ENCODE results near the gene KMT2D.
A peak's percentile ranks its signal among the peaks of the same experiment; 100 is the strongest.
"Not testable (repeated sequence)": the region's sequence is repeated elsewhere in the genome, so short reads cannot be mapped to it uniquely, and the experiment has no call there.

KMT2D gene

DNA sequence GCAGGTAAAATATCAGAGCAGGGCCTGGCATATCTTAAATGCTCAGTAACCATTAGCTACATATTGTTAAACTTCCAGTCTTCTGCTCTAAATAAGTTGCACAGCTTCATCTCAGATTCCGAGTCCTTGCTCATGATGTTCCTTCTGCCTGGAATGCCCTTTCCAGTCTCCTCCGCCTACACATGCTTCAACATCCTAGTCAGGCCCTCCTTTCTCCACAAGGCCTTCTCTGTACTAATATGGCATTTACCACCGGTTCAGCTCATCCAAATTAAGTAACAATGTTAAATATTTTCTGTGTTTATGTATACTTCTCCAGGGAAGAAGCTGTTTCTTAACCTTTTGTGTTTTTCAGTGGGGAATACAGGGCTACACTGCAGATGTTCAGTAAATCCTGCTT is 25.5 kb upstream of the KMT2D start:
- DNase-seq: no peak

DNA sequence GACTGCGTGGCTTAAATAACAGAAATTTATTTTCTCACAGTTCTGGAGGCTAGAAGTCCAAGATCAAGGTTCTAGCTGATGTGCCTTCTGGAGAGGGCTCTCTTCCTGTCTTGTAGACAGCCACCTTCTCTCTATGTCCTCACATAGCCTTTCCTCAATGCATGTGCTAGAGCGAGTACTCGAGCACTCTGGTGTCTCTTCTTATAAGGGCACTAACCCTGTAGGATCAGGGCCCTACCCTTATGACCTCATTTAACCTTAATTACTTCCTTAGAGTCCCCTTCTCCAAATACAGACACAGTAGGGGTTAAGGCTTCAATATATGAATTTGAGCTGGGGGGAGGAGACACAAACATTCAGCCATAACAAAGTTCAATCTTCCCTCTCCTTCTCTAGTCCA is 23.8 kb upstream of the KMT2D start:
- no peak for DNase-seq

GRCh38 chr12:49079793-49080192 is 19.2 kb upstream of the KMT2D start:
- no peak for DNase-seq

GRCh38 chr12:49070971-49071370 is 10.4 kb upstream of the KMT2D start:
- DNase-seq: no peak

- DNase-seq: peak; percentile 97
Observed at GRCh38 chr12:49069507-49070346, 9.1 kb upstream of the KMT2D start, which contains the start of gene RHEBL1. RHEBL1 (minus strand) TSS chr12:49069979; CDS start chr12:49069785, 194 bp downstream.

GRCh38 chr12:49068879-49069506 is 8.4 kb upstream of the KMT2D start:
- DNase-seq: no peak

DNA sequence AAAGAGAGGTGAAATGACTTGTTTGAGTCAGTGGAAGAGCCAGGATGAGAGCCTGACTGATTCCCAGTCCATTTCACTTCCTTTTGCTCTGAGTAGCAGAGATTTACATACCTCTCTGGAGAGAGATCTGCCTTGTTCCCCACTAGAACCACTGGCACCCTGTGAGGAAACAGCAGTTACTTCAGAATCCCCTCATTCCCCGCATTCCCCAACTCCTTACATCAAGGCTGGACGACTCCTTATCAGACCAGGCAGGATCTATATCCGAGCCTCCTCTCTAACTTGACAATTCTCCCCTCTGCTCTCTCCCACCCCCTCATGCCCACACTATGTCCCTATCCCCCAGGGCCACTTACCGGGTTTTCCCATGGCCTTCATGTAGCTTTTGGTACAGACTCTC is 5.5 kb upstream of the KMT2D start:
- DNase-seq: no peak

- no peak for DNase-seq
Observed at GRCh38 chr12:49064767-49065152, 4.2 kb upstream of the KMT2D start.

DNA sequence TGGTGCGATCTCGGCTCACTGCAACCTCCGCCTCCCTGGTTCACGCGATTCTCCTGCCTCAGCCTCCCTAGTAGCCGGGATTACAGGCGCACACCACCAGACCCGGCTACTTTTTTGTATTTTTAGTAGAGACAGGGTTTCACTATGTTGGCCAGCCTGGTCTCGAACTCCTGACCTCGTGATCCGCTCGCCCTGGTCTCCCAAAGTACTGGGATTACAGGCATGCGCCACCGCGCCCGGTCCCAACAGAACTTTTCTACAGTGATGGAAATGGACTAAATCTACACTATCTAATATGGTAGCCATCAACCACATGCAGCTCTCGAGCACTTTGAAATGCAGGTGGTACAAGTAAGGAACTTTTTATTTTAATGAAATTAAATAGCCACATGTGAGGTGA is 1.3 kb upstream of the KMT2D start:
- not testable (repeated sequence) for DNase-seq

DNA sequence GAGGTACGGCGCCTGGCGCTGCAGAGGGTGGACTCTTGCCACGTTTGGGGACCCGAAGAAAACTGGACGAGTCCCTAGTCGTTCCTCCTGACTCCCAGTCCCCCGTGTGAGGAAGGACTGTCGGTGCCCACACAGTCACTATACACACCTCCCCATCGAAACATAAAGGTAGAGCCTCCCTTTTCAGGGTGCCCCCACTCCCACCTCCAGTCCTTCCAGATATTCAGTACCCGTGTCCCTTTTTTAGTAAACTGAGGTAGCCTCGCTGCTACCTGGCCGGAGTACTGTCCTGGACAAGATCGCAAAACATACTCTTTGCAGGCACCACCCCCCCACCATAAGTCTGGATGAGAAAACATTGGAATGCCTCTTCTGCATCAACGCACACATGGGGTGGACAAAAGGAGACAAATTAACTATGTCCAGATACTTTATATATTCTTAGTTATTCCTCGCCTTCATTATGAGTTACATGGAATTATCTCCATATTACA is 610 bp upstream of the KMT2D start:
- no peak for DNase-seq

DNA sequence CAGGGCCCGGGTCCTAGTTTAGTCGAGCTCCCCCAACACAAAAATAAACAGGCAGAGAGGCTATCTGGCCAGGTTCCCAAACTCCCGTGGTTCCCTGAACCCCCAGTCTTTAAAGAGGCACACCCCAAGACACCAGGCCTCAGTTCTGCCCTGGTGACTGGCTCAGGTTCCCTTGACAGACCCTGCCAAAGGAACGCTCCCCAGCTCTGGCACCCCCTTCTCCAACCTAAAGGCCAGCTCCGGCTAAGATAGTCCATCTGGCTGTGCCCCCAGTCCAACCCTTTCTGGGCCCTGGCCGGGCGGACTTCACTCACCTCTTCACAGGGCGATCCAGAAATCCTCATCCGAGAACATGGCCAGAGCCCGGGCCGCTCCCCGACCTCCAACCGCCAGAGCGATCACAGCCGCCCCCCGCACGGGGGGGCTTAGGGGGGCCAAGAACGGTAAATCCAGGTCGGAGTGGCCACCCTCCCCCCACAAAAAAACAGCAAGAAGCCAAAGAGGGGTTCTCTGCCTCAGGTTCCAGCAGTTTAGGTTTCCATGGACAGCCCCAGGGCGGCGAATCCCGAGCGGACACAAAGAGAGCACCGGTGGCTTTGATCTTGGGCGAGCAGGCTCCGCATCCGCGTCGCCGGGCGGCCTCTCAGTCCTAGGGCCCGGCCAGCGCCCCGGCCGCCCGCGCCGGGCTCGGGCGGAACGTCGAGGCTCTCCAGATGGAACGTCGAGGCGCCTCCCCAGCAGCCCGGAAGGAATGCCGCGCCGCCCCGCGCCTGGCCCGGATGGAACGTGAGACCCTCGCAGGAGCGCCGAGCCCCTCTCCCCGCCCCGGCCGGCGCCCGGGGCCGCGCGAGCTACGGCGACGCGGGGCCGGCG is 1.1 kb downstream of the KMT2D start:
- DNase-seq: no peak

- DNase-seq: no peak
Observed at GRCh38 chr12:49059045-49059298, 1.6 kb downstream of the KMT2D start.

- no peak for DNase-seq
Observed at GRCh38 chr12:49058366-49059044, 2.1 kb downstream of the KMT2D start.

DNA sequence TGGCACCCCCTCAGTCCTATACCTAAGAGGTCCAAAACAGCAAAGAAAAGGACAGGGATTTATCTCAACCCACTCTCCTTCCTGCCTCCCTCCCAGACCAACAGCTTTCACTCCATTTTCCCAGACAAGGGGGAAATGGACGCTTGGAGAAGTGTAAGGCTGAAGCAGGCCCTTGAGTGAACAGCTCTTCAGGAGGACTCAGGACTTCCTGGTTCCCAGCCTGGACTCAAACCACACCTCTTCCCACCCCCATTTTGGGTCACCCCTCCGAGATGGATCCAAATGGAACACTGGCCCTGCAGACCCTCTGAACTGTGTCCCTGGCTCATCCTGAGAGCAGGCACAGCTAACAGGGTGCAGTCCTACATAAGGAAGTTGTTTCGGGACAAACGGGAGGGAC is 2.7 kb downstream of the KMT2D start:
- no peak for DNase-seq

DNA sequence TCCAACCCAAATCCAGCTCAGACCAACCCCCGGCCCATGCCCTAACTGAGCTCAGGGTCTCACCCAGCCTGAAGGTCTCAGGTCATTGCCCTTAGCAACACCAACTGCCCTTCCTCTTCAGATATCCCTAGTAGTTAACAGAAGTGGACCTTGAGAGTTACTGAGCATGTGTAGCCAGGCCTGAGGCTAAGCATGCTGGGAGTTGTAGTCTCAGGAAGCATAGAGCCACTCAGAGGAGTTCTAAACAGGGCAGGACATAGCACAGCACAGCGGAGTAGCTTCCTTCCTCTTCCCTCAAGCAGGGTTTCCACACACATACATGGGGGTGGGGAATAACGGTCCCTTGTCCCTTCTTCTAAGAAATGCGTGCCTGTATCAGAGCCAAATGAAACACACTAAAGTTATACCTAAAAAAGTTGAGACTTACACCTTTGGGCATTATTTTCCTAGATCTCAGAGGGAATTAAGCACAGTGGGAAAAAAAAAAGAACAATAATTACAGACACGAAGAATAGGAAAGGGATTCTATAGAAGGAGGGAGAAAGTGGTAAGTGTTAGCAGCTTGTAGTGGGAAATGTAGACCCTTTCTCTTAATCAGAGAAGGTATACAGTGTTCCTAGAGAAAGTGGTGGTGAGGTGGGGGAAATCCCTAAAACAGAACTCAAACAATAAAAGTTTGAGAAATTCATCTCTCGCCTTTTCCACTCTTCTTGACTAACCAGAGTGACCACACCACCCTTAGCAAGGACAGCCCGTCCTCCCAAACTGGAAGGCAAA is 4.4 kb downstream of the KMT2D start:
- no peak for DNase-seq

DNA sequence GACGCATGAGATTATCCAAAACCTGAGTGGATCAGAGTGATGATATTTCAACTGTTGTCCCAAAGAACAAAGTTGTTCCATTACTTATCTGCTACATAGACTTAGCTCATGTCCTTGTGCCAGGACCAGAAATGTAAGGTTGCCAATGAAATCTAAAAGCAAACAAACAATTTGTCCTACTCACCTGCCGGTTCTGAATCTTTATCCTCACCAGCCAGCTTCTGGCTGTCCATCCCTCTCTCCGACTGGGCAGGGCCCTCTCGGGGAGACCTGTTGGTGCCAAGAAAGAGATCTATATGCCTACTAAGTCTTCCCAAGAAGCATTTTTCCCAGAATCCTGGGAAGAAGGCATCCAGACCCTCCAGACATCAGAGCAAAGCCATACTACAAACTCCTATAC is 5.5 kb downstream of the KMT2D start:
- DNase-seq: no peak

DNA sequence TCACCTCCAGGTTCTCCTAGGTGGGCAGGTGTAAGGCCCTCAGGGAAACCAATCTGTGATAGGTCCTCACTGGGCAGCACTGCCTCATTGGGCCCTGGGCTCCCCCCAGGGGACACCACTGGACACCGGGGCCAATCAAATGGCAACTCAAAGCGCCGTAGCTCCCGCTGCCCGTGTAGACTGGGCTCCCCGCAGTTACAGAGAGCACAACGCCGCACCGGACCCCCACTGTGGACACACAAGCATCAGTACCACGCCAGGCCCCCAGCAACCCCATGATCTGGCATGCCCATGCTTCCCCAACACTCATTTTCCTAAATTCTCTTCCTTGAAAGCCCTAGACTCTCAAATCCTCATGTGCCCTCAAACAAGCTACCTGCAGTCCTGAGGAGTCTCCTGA is 6.1 kb downstream of the KMT2D start:
- DNase-seq: no peak

- no peak for DNase-seq
Observed at GRCh38 chr12:49054096-49054495, 6.5 kb downstream of the KMT2D start.

GRCh38 chr12:49052451-49053208 is 8.0 kb downstream of the KMT2D start:
- DNase-seq: no peak

- no peak for DNase-seq
Observed at GRCh38 chr12:49051777-49052438, 8.7 kb downstream of the KMT2D start.

DNA sequence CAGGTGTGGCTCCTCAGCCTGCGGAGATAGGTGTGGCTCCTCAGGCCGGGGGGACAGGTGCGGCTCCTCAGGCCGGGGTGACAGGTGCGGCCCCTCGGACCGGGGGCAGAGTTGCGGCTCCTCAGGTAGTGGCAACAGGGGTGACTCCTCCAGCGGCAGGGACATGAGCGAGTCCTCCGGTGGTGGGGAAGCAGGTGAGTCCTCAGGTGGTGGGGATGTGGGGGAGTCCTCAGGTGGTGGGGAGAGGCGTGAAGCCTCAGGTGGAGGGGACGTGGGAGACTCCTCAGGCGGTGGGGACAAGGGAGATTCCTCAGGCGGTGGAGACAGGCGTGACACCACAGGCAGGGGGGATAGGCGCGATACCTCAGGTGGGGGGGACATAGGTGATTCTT is 9.2 kb downstream of the KMT2D start:
- no peak for DNase-seq

Data from NK-92 treated with Interleukin-12 subunit alpha and Interleukin-12 subunit beta, amount 100 ng/mL, for 24 hours (cell line).